SK-N-SH treated with all-trans-retinoic acid at 6 μM for 48 hours (cell line): ENCODE measurements around the gene GLP2R.

Source experiments
- CSRNP3 ChIP-seq: fragments of 250-450 bp; sonication (Bioruptor Pico); IDR thresholded peaks from 2 replicates; pipeline ENCODE4 v1.5.1; 2021; ENCODE audit warnings: mild to moderate bottlenecking, moderate library complexity
- PATZ1 ChIP-seq: fragments of 250-450 bp; sonication (Bioruptor Pico); IDR thresholded peaks from 2 replicates; pipeline ENCODE4 v1.8.0; 2020; ENCODE audit warnings: mild to moderate bottlenecking, moderate library complexity, borderline replicate concordance
- TOX ChIP-seq: fragments of 250-450 bp; sonication (Bioruptor Pico); IDR thresholded peaks from 2 replicates; pipeline ENCODE4 v1.8.0; 2021; ENCODE audit warnings: mild to moderate bottlenecking, moderate library complexity, borderline replicate concordance
- ZC3H10 ChIP-seq: fragments of 250-450 bp; sonication (Bioruptor Pico); IDR thresholded peaks from 2 replicates; pipeline ENCODE4 v1.5.1; 2021; ENCODE audit warnings: mild to moderate bottlenecking, moderate library complexity
- ZFP3 ChIP-seq: fragments of 250-450 bp; sonication (Bioruptor Pico); IDR thresholded peaks from 2 replicates; pipeline ENCODE4 v1.5.0; 2020; ENCODE audit warnings: mild to moderate bottlenecking, moderate library complexity

GRCh38 chr17:9829343-9829742 is 3.6 kb downstream of the GLP2R start:
- TF ChIP-seq TOX (CRISPR knock-in tag): no peak
- no peak for TF ChIP-seq ZC3H10 (CRISPR knock-in tag)
- TF ChIP-seq PATZ1 (CRISPR knock-in tag): no peak
- TF ChIP-seq ZFP3 (CRISPR knock-in tag): no peak
- no peak for TF ChIP-seq CSRNP3 (CRISPR knock-in tag)
